Kidney (tissue), 14 donors: ENCODE results near the gene NR2C2AP. TPM values are rescaled to one million over a fixed set of nuclear protein-coding genes. Genes with fewer than 3 reads are reported as not detected.
A peak's percentile ranks its signal among the peaks of the same experiment; 100 is the strongest.

Experiments used
- DNase-seq, 5 donors: peaks; one replicate each; pipeline ENCODE4 v3.0.0-alpha.2; 2013 to 2020
- FAIRE-seq: peaks from 2 replicates; lab custom pipeline; 2012; peaks lifted over from hg19 to GRCh38; lab: Jason Lieb, UNC
- H3K27ac ChIP-seq, 2 donors: one replicate each; pipeline ENCODE4 v1.7.0; 2013; ENCODE audit warnings: low read depth in 2 of 2, low read length in 2 of 2, inconsistent platforms in 1 of 2
- H3K27me3 ChIP-seq: one replicate; pipeline ENCODE4 v1.7.1; 2013; ENCODE audit warnings: low read length, inconsistent platforms; ENCODE audit not compliant: control insufficient read depth, insufficient read depth
- H3K36me3 ChIP-seq, 3 donors: one replicate each; pipeline versions ENCODE4 v1.7.0 to v1.7.1; 2013; ENCODE audit warnings: low read length in 3 of 3, control low read depth in 1 of 3, inconsistent platforms in 1 of 3; ENCODE audit not compliant: insufficient read depth in 3 of 3, control insufficient read depth in 2 of 3
- H3K4me1 ChIP-seq, 3 donors: one replicate each; pipeline versions ENCODE4 v1.7.0 to v1.7.1; 2013; ENCODE audit warnings: low read length in 3 of 3, inconsistent platforms in 1 of 3, low read depth in 1 of 3; ENCODE audit not compliant: control insufficient read depth in 2 of 3, insufficient read depth in 2 of 3
- H3K4me3 ChIP-seq, 3 donors: one replicate each; pipeline versions ENCODE4 v1.7.0 to v1.8.1; 2013; ENCODE audit warnings: low read length in 3 of 3, control low read depth in 1 of 3, inconsistent platforms in 1 of 3
- H3K9ac ChIP-seq, 3 donors: one replicate each; pipeline versions ENCODE4 v1.7.0 to v1.7.1; 2013; ENCODE audit warnings: low read length in 3 of 3, control low read depth in 1 of 3, inconsistent platforms in 1 of 3
- H3K9me3 ChIP-seq, 3 donors: one replicate each; pipeline versions ENCODE4 v1.7.0 to v1.7.1; 2013; ENCODE audit warnings: low read length in 3 of 3, control low read depth in 1 of 3, inconsistent platforms in 1 of 3; ENCODE audit not compliant: control insufficient read depth in 2 of 3, insufficient read depth in 1 of 3
- CTCF ChIP-seq: IDR thresholded peaks from 3 replicates; pipeline ENCODE4 v1.5.1; 2012; ENCODE audit warnings: mild to moderate bottlenecking, moderate library complexity, borderline replicate concordance; ENCODE audit not compliant: insufficient read depth; ENCODE audit errors: extremely low read depth
- intact Hi-C: fragments of 100-400 bp; cut with DNase I; formaldehyde crosslinking; loops from one replicate; pipeline ENCODE4 v1.11.1; 2022
- polyA plus RNA-seq: library from polyadenylated mRNA; stranded (reverse); fragments of 350-450 nt; fragmentation: Illumina TruSeq; extraction: RNeasy Lipid Tissue Mini Kit (QIAGEN cat#74804); gene quantifications from one replicate; pipeline ENCODE4 v1.2.3, GENCODE V29; 2014; ENCODE audit warnings: low read depth, low replicate concordance; ENCODE audit not compliant: insufficient read depth
- total RNA-seq: library from RNA; stranded (reverse); fragmentation: NEBNext Ultra II Directional; extraction: Animal tissue kit (Norgen Biotek cat#: 25700); gene quantifications from one replicate; pipeline ENCODE4 v1.2.1, GENCODE V29; 2021
- donor health status: control.
- donor health status: control.
- donor health status: control.
- donor health status: control.
- donor health status: control.
- donor health status: DM: yes; HTN: yes; CAD: no.
- donor health status: Normal renal cell carcinoma (clear cell type).

NR2C2AP gene
- total and polyA plus RNA-seq, 2 donors from 2014 or later = 13.5 to 15.5 TPM

GRCh38 chr19:19213426-19214158 lies 10.4 kb upstream of the NR2C2AP start:
- Histone ChIP-seq H3K9me3 (no peaks in the 10 kb centered on the region), H3K4me3 (no peak overlapping the region), H3K36me3 (no peaks in the 10 kb centered on the region), H3K27me3 (peaks cover 14% of the 10 kb centered on the region), H3K9ac (no peak overlapping the region), H3K27ac (no peak overlapping the region), H3K4me1 (no peaks in the 10 kb centered on the region)
- TF ChIP-seq CTCF = no peak
- intact Hi-C loops = no loop called here
- no peak for DNase-seq
- no peak for FAIRE-seq

- Histone ChIP-seq H3K27me3 (peaks cover 14% of the 10 kb centered on the region), H3K9ac (no peak overlapping the region), H3K4me1 (no peaks in the 10 kb centered on the region), H3K27ac (no peak overlapping the region), H3K36me3 (no peaks in the 10 kb centered on the region), H3K9me3 (no peaks in the 10 kb centered on the region), H3K4me3 (no peak overlapping the region)
- intact Hi-C loops = no loop called here
- FAIRE-seq (no peak), DNase-seq (no peak)
- TF ChIP-seq CTCF = no peak
Observed at GRCh38 chr19:19212916-19213315, 9.7 kb upstream of the NR2C2AP start.

DNA sequence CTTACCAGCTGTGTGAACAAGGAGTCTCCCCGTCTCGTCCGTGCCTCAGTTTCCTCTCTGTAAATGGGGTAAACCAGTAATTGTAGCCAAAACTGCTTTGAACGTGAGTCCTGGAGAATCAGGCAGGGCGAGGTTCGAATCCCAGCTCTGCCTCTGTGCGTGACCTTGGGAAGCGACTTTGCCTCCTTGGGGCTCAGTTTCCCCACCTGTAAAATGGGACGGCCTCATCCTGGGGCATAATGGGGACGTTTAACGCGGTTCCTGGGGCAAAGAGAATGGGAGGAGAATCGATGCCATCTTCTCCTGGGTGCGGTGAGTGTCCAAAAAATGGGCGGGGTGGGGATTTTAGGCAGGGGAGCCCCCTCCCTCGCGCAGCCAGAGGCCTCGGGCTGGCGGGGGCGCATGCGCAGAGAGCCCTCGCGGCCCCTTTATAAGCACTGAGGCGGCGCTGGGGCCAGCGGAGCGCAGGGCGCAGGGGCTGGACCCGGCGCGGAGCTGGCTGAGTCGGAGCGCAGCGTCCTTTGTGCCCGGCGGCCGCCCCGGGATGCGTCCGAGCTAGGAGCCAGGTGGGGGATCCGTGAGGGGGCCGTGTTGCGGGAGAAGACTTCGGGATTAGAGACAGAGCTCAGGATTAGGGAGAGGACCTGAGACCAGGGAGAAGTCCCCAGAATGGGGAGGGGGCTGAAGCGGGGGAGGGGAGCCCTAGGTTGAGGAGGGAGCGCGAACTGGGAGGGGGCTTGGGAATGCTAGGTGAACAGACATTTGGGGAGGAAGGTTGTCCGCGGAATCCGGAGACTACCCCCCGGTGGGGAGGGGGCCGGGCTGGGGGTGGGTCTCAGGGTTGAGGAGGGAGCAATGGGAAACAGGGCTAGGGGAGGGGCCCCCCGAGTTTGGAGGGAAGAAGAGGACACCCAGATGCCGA lies 8.5 kb upstream of the NR2C2AP start, which contains the start of gene NCAN:
Gene NCAN (plus strand): TSS at position 460 of the 922 bp plus-strand sequence. CDS start 4,996 bp downstream, outside the sequence.
- TF ChIP-seq CTCF = no peak
- Histone ChIP-seq H3K9me3 (no peaks in the 10 kb centered on the region), H3K27me3 (peaks cover 14% of the 10 kb centered on the region), H3K27ac (no peak within 1 kb of the TSS), H3K36me3 (no peaks in the 10 kb centered on the region), H3K4me3 (no peak within 1 kb of the TSS), H3K4me1 (no peaks in the 10 kb centered on the region), H3K9ac (no peak within 1 kb of the TSS)
- DNase-seq (peak in 1 of 5 donors; percentile 24), FAIRE-seq (no peak)
- intact Hi-C loops = no loop called here
